NCI-H1417 (cell line): ENCODE results near the gene RFLNA.

Source experiments
- DNase-seq, 3 experiments: peaks; one replicate each; lab custom pipeline; 2025; lab: John Stamatoyannopoulos, UW

Gene RFLNA

DNA sequence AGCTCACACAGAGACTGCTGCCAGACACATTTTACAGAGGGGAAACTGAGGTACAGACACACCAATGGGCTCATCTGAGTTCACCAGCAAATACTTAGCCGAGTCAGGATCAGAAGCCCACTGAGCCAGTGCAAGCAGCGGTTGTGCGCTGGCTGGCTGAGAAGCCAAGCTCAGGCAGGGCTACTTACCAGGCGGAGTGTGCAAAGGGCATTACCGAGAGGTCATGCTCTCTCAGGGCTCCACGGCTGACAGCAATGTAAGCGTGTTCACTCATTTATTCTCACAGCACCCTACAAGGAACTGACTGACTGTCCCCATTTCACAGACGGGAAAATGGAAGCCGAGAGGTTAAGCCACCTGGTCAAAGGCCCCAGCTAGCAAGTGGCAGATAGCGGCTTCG is 63.7 kb downstream of the RFLNA start:
- DNase-seq, result no peak

DNA sequence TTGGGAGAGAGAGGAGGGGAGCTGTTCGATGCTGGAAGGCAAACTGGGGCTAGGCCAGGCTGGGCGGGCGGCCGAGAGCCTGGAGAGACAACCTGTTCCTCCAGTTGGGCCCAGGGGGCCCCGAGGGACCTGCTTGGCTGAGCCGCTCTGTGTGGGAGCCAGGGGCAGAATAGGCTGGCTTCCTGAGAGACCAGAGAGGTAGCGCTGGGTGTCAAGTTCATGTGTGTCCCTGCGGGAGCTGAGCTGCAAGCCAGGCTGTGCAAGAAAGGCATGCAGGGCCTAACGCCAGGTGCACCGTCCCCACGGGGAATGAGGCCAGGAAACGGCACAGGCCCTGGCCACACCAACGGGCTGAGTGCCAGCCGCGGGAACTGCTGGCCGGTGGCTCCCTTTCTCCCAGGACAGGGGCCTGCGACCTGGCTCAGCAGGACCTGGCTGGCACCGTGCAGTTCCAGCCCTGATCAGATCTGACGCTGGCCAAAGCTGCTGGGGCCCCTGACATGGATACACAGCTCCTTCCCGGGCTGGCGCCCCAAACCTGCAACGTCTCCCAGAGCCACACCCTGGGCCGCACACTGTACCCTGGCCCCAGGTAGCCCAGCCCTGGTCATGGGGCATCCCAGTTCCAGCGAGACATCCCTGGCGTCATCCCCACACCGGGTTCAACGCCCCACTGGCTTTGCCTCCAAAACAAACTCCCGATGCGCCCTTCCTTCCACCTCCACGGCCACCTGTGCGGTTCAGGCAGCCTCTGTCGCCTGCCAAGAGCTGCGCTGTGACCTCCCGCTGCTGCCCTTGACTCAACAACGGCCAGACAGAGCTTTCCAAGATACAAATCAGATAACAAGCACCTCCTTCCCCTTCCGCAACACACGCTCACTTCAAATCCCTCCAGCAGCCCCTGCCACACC is 65.0 kb downstream of the RFLNA start:
- peak in 2 of 3 experiments; percentile 38 to 44 for DNase-seq

DNA sequence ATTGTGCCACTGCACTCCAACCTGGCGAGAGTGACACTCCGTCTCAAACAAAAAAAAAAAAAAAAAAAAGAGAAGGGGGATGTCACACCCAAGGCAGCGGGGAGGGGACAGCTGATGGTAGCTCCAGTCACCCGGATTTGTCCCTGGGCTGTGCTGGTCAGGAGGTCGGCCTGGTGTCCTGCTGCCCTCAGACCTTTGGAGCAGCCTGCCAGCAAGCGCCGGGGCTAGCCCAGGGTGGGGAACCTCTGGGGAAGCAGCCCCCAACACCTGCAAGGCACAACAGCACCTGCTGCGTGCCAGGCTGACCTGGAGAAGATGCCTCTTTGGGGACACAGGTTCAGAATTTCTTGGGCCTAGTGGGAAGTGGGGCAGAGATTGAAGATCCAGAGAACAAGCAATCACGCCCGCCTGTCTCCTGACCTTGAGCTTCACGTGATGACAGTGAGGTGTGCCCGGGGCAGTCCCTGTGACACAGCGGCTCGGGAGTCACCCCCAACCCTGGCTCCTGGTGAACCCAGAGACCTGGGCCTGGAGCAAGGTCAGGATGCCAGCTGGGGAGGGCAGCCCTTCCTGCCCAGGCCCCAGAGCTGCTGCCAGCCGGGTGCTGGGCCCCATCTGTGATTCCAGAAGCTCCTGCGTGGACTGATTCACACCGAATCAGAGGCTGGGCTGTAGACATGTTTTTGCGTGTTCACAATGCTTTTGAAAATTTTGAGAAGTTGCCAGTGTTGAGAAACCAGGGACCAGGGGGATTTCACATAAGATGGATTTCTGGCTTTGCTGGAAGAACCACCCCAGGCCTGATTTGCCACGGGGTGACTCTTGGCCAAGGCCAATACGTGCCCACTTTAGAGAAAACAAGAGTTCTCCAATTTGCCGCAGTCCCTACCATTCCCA is 66.4 kb downstream of the RFLNA start:
- DNase-seq, result no peak

DNA sequence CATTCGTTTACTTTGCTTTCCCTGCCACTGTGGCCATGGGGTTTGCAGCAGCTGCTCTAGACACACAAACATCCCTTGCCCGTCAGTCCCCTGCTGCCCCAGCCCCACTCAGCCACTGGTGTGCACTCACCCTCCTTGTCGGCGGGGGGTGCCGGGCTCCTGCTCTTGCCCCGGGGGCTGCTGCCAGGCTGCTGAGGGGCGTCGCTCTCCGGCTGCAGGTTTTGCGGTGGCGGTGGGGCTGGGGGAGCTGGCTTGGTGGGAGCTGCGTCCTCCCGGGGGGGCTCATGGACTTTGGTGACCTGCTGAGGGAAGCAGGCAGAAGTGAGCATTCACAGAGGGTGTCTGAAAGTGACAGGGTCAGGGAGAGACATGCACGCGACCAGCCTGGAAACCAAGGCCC is 67.1 kb downstream of the RFLNA start:
- DNase-seq, result no peak

DNA sequence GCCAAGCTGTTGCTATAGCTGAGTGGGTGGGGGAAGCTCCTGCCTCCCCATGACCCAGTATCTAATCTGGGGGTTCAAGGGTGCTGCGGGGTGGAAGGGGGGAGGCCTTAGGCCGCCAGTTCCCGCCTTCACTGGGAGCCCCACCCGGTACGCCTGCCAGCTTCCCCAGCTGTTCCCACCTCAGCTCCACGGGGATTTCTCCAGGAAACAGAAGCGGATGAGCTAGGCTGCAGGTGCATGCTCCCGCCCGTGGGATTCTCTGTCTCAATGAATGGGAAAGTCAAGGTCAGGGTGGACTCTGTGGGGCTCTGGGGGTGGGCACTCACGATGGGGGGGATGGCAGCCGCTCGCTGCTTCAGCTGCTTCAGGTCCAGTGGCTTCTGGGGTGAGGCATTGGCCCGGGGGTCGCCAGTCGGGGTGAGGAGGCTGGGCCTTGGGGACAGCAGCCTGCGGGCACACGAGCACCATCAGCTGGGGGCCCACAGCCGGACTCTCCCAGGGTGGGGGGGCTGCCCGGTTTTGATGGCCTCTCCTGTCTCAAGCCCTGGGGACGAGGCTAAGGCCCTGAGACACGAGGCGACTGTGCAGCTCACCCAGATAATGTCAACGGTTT is 68.6 kb downstream of the RFLNA start:
- DNase-seq, result no peak

DNA sequence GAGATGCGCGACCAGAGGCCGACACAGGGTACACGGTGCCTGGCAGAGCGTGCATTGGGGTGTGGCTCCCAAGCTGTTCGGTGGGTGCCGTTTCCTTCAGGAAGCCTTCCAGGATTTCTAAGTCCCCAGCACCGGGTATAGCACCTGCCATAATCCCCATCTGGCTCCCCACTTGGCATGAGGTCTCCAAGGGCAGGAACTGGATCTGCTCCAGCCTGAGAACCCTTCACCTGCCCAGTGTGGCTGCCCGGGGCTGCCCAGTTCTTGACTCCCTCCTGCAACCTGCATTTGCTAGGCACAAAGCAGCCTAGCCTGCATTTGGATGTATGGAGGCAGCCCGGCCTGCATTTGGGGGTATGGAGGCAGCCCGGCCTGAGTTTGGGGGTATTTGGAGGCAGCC is 69.7 kb downstream of the RFLNA start:
- DNase-seq, result no peak
